ENCODE data around the gene ZNF398. TPM values are rescaled to one million over a fixed set of nuclear protein-coding genes. Genes with fewer than 3 reads are reported as not detected.

Gene ZNF398
- total and polyA plus RNA-seq, 2 of the 13 experiments (the other 11 are each of a cell fraction or from before 2014, with no cell fraction given): 3.0 to 8.9 TPM

- TF ChIP-seq SKIL (CRISPR knock-in tag; IDR thresholded peaks at IDR 0.05; ENCODE audit: borderline replicate concordance) (0 out of 2 replicates have a peak, but pooled peaks have one; percentile 26), ZNF766 (CRISPR knock-in tag; IDR thresholded peaks at IDR 0.05; ENCODE audit: borderline replicate concordance) (no peak), ZNF556 (CRISPR knock-in tag; IDR thresholded peaks at IDR 0.05; ENCODE audit: borderline replicate concordance) (no peak), ZNF678 (CRISPR knock-in tag; IDR thresholded peaks at IDR 0.05) (no peak), SIX4 (CRISPR knock-in tag; IDR thresholded peaks at IDR 0.05) (0 out of 2 replicates have a peak, but pooled peaks have one; percentile 9), SPEN (CRISPR knock-in tag; IDR thresholded peaks at IDR 0.05; ENCODE audit: low read depth) (peak; percentile 71), POLR2AphosphoS2 (IDR thresholded peaks at IDR 0.05; ENCODE audit: low read depth, low read length) (no peak), TEF (CRISPR knock-in tag; IDR thresholded peaks at IDR 0.05) (no peak; the same call in 1 of the 2 replicates), CENPT (CRISPR knock-in tag; IDR thresholded peaks at IDR 0.05; ENCODE audit: low read depth) (no peak; the same call in 1 of the 2 replicates), DMAP1 (CRISPR knock-in tag; IDR thresholded peaks at IDR 0.05) (peak; percentile 71; the same call in 1 of the 2 replicates), KDM2A (CRISPR knock-in tag; IDR thresholded peaks at IDR 0.05; ENCODE audit: borderline replicate concordance, low read depth) (peak; percentile 63), NR0B2 (CRISPR knock-in tag; IDR thresholded peaks at IDR 0.05) (no peak; the same call in 1 of the 2 replicates), STAG1 (CRISPR knock-in tag; IDR thresholded peaks at IDR 0.05) (no peak), MAFG (CRISPR knock-in tag; IDR thresholded peaks at IDR 0.05) (no peak), YY1 (IDR thresholded peaks at IDR 0.05; ENCODE audit: insufficient read depth, insufficient replicate concordance, low read depth, low read length) (peak; percentile 67), ZNF776 (CRISPR knock-in tag; IDR thresholded peaks at IDR 0.05) (peak; percentile 51; the same call in 1 of the 2 replicates), ATF7-NPFF (CRISPR knock-in tag; IDR thresholded peaks at IDR 0.05; ENCODE audit: low read depth) (peak; percentile 90), ZBTB2 (CRISPR knock-in tag; IDR thresholded peaks at IDR 0.05; ENCODE audit: low read depth) (peak; percentile 91), KLF16 (CRISPR knock-in tag; IDR thresholded peaks at IDR 0.05) (no peak), ZNF576 (CRISPR knock-in tag; IDR thresholded peaks at IDR 0.05) (no peak), KDM1A (CRISPR knock-in tag; IDR thresholded peaks at IDR 0.05) (no peak), GRHL1 (CRISPR knock-in tag; conservative IDR thresholded peaks at IDR 0.05) (no peak), ASH2L (IDR thresholded peaks at IDR 0.05; ENCODE audit: insufficient read length, low read depth, low read length) (peak; percentile 66)
Measured at GRCh38 chr7:149147072-149147751, at the start of gene ZNF398 (continued).
